ENCODE measurements around the gene FMN1. TPM values are rescaled to one million over a fixed set of nuclear protein-coding genes. Genes with fewer than 3 reads are reported as not detected.

FMN1 gene
- total and polyA plus RNA-seq, 2 of the 8 experiments (the other 6 are each of a cell fraction or from before 2014, with no cell fraction given): 0.27 to 3.7 TPM

- Histone ChIP-seq H3K36me3 (ENCODE audit: control insufficient read depth in 2 of 4, insufficient read depth in 4 of 4, low read length in 3 of 4) (no peaks in the 10 kb centered on the region), H2AFZ (ENCODE audit: low read length) (no peak overlapping the region), H3K4ac (replicated peaks; ENCODE audit: insufficient read length, low read depth, low read length) (no peak overlapping the region), H4K91ac (replicated peaks; ENCODE audit: insufficient read length, low read length) (no peak overlapping the region), H3K27ac (ENCODE audit: low read depth, low read length) (no peak overlapping the region), H3K9ac (replicated peaks in 1 of 4; ENCODE audit: extremely low read depth in 1 of 4, low read depth in 3 of 4, low read length in 3 of 4) (no peak overlapping the region), H2BK120ac (replicated peaks; ENCODE audit: low read depth, low read length) (no peak overlapping the region), H3K23ac (ENCODE audit: insufficient read length) (no peak overlapping the region), H3K23me2 (ENCODE audit: low read depth, low read length) (no peaks in the 10 kb centered on the region), H3K27me3 (replicated peaks in 1 of 4; ENCODE audit: control insufficient read depth in 3 of 4, extremely low read depth in 1 of 4, insufficient read depth in 3 of 4, low read length in 3 of 4) (no peaks in the 10 kb centered on the region), H2BK20ac (ENCODE audit: low read length) (no peak overlapping the region), H3K18ac (ENCODE audit: extremely low read depth, low read length) (no peak overlapping the region), H2BK5ac (ENCODE audit: low read depth, low read length) (no peak overlapping the region), H3K4me2 (ENCODE audit: insufficient read depth in 1 of 2, low read depth in 2 of 2, low read length in 2 of 2) (no peak overlapping the region), H2BK15ac (ENCODE audit: low read length) (no peak overlapping the region), H3K56ac (replicated peaks; ENCODE audit: insufficient read length, low read depth, low read length) (no peak overlapping the region), H2AK5ac (ENCODE audit: low read depth, low read length) (no peak overlapping the region), H2BK12ac (ENCODE audit: low read depth, low read length) (no peak overlapping the region), H3K79me1 (ENCODE audit: low read depth, low read length) (no peaks in the 10 kb centered on the region), H3K14ac (ENCODE audit: insufficient read length) (no peak overlapping the region), H3K79me2 (ENCODE audit: control insufficient read depth in 1 of 2, insufficient read depth in 2 of 2, low read length in 2 of 2) (no peaks in the 10 kb centered on the region), H4K8ac (ENCODE audit: extremely low read depth, insufficient read depth, low read length) (no peak overlapping the region), H3K9me3 (ENCODE audit: insufficient read depth in 2 of 2, low read depth in 1 of 2, low read length in 1 of 2) (no peaks in the 10 kb centered on the region), H4K5ac (ENCODE audit: insufficient read length, low read depth, low read length) (no peak overlapping the region), H3K4me1 (replicated peaks in 1 of 4; ENCODE audit: control insufficient read depth in 3 of 4, insufficient read depth in 4 of 4, low read length in 3 of 4) (peaks cover 0 to 7% (median 1%) of the 10 kb centered on the region in 4 experiments; a peak in 2 of 7 replicates), H4K20me1 (replicated peaks in 1 of 2; ENCODE audit: control insufficient read depth in 1 of 2, insufficient read depth in 2 of 2, low read length in 2 of 2) (no peaks in the 10 kb centered on the region), H3K4me3 (ENCODE audit: extremely low read depth in 1 of 4, insufficient read depth in 2 of 4, low read depth in 3 of 4, low read length in 4 of 4) (no peak overlapping the region)
- FAIRE-seq (no peak), DNase-seq (ENCODE audit: low read depth in 1 of 2, low spot score in 2 of 2) (no peak)
- WGBS, 2 experiments (ENCODE audit: extremely low coverage in 1 of 2, insufficient coverage in 1 of 2, insufficient read length in 1 of 2, insufficient replicate concordance in 2 of 2, low coverage in 1 of 2, low lambda C conversion rate in 2 of 2, missing lambda C conversion rate in 1 of 2): 98% methylated on average over 3 of the region's 3 CpGs; no CpG with 5 or more reads in 1 of the 2 experiments
- CTCF ChIA-PET (ENCODE audit: partially characterized antibody): interaction anchor here (1.4 to 4.1 kb wide), 2 partner anchors 10 to 24 kb away, joined by 3 to 21 read pairs; partner anchors contain the start of gene FMN1
- POLR2A ChIA-PET (ENCODE audit: partially characterized antibody): no interaction called here
- TF ChIP-seq POLR2AphosphoS5 (IDR thresholded peaks at IDR 0.05; ENCODE audit: low read depth, low read length) (no peak), RBBP5 (IDR thresholded peaks at IDR 0.05; ENCODE audit: borderline replicate concordance, low read depth, low read length) (no peak), TBP (IDR thresholded peaks at IDR 0.05; ENCODE audit: low read depth, low read length) (no peak), ZNF274 (IDR thresholded peaks at IDR 0.05; ENCODE audit: borderline replicate concordance, extremely low read depth, low read length) (no peak), EGR1 (IDR thresholded peaks at IDR 0.05; ENCODE audit: borderline replicate concordance, low read depth, low read length) (no peak), CTBP2 (IDR thresholded peaks at IDR 0.05; ENCODE audit: borderline replicate concordance, insufficient read depth, insufficient read length, low read length) (no peak), CHD2 (IDR thresholded peaks at IDR 0.05; ENCODE audit: low read length) (no peak), KDM5A (IDR thresholded peaks at IDR 0.05; ENCODE audit: low read length) (no peak), SRF (IDR thresholded peaks at IDR 0.05; ENCODE audit: low read depth, low read length) (no peak), TCF12 (IDR thresholded peaks at IDR 0.05; ENCODE audit: low read depth, low read length) (no peak), EP300 (IDR thresholded peaks at IDR 0.05; ENCODE audit: borderline replicate concordance in 1 of 2, low read depth in 2 of 2, low read length in 2 of 2) (no peak), TEAD4 (IDR thresholded peaks at IDR 0.05; ENCODE audit: low read depth, low read length) (no peak), SP2 (IDR thresholded peaks at IDR 0.05; ENCODE audit: low read length) (no peak), SP1 (IDR thresholded peaks at IDR 0.05; ENCODE audit: low read depth, low read length) (no peak)
Observed at GRCh38 chr15:33183334-33183733, 11.2 kb downstream of the FMN1 start.
